Mammary epithelial cell (primary cell): Measurements from ENCODE around the gene CRYBG2.

Experiments used
- EZH2 ChIP-seq: IDR thresholded peaks from 2 replicates; pipeline ENCODE4 v1.6.1; 2012; ENCODE audit warnings: low read length, inconsistent platforms, borderline replicate concordance
- TF ChIP-seq, protein P1 (sequence below), 2 donors: IDR thresholded peaks in 1 of 2; conservative IDR thresholded peaks in 1 of 2; 2 replicates each; pipeline ENCODE4 v1.5.1; 2011 to 2012; ENCODE audit warnings: inconsistent platforms in 2 of 2, low read length in 2 of 2, mild to moderate bottlenecking in 2 of 2, control low read depth in 1 of 2, low read depth in 1 of 2; ENCODE audit not compliant: insufficient read depth in 1 of 2; ENCODE audit errors: extremely low read depth in 1 of 2

DNA sequence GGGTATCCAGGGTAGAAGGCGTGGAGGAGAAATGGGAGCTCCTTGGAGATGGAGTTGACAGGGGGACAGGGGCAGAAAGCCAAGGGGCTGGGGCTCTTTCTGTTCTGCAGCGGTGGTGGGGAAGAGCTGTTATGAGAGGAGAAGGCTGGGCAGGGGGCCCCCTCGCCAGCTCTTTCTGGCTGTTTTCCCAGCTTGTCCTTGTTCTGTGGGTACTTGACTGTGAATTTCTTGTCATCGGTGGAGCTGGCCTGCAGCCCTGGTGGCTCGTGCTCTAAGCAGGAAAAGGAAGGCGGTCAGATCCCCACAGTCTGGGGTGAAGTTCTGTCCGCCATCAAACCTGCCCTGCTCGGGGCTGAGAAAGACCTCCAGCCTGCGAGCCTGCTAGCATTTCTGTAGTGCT, 11.0 kb upstream of the CRYBG2 start:
- TF ChIP-seq, protein P1, sequence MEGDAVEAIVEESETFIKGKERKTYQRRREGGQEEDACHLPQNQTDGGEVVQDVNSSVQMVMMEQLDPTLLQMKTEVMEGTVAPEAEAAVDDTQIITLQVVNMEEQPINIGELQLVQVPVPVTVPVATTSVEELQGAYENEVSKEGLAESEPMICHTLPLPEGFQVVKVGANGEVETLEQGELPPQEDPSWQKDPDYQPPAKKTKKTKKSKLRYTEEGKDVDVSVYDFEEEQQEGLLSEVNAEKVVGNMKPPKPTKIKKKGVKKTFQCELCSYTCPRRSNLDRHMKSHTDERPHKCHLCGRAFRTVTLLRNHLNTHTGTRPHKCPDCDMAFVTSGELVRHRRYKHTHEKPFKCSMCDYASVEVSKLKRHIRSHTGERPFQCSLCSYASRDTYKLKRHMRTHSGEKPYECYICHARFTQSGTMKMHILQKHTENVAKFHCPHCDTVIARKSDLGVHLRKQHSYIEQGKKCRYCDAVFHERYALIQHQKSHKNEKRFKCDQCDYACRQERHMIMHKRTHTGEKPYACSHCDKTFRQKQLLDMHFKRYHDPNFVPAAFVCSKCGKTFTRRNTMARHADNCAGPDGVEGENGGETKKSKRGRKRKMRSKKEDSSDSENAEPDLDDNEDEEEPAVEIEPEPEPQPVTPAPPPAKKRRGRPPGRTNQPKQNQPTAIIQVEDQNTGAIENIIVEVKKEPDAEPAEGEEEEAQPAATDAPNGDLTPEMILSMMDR (conservative IDR thresholded peaks at IDR 0.05 in 1 of 2, IDR thresholded peaks at IDR 0.05 in 1 of 2; ENCODE audit: extremely low read depth in 1 of 2, insufficient read depth in 1 of 2, low read depth in 1 of 2, low read length in 2 of 2) = no peak
- no peak for TF ChIP-seq EZH2
